Liver (tissue), 9 donors: ENCODE measurements around the gene CAMK2N2. TPM values are rescaled to one million over a fixed set of nuclear protein-coding genes. Genes with fewer than 3 reads are reported as not detected.

Source experiments
- DNase-seq: peaks from one replicate; pipeline ENCODE4 v3.0.0-alpha.2; 2017; ENCODE audit warnings: low spot score
- H3K27ac ChIP-seq, 2 donors: one replicate each; pipeline ENCODE4 v1.7.0; 2013; ENCODE audit warnings: inconsistent platforms in 2 of 2, low read length in 2 of 2, control low read depth in 1 of 2, low read depth in 1 of 2, mild to moderate bottlenecking in 1 of 2
- H3K27me3 ChIP-seq, 4 donors: one replicate each; pipeline versions ENCODE4 v1.6.1 to v1.7.0; 2013; ENCODE audit warnings: low read length in 3 of 4, inconsistent platforms in 1 of 4, mild to moderate bottlenecking in 1 of 4, moderate library complexity in 1 of 4; ENCODE audit not compliant: control insufficient read depth in 4 of 4, insufficient read depth in 4 of 4
- H3K36me3 ChIP-seq, 4 donors: one replicate each; pipeline versions ENCODE4 v1.6.1 to v1.7.0; 2013; ENCODE audit warnings: low read length in 3 of 4, mild to moderate bottlenecking in 3 of 4, low read depth in 1 of 4, moderate library complexity in 1 of 4; ENCODE audit not compliant: control insufficient read depth in 4 of 4, insufficient read depth in 3 of 4
- H3K4me1 ChIP-seq, 4 donors: one replicate each; pipeline versions ENCODE4 v1.6.1 to v1.7.0; 2013; ENCODE audit warnings: low read length in 3 of 4, mild to moderate bottlenecking in 3 of 4, moderate library complexity in 1 of 4; ENCODE audit not compliant: control insufficient read depth in 4 of 4, insufficient read depth in 4 of 4
- H3K4me3 ChIP-seq, 3 donors: one replicate each; pipeline versions ENCODE4 v1.6.1 to v1.7.0; 2013; ENCODE audit warnings: low read length in 3 of 3, control low read depth in 1 of 3, low read depth in 1 of 3, mild to moderate bottlenecking in 1 of 3
- H3K9ac ChIP-seq, 2 donors: one replicate each; pipeline ENCODE4 v1.7.0; 2013; ENCODE audit warnings: low read length in 2 of 2, mild to moderate bottlenecking in 2 of 2, moderate library complexity in 2 of 2, control low read depth in 1 of 2, low read depth in 1 of 2
- H3K9me3 ChIP-seq, 4 donors: one replicate each; pipeline versions ENCODE4 v1.6.1 to v1.7.0; 2013; ENCODE audit warnings: low read length in 3 of 4; ENCODE audit not compliant: control insufficient read depth in 4 of 4
- CTCF ChIP-seq: fragments of 150-350 bp; IDR thresholded peaks from 2 replicates; pipeline ENCODE4 v1.5.1; 2017; ENCODE audit warnings: improper control_type of control experiment, low read depth, low read length; ENCODE audit not compliant: missing input control
- EGR1 ChIP-seq, 2 donors: IDR thresholded peaks; 2 replicates each; pipeline ENCODE4 v1.6.1; 2016 to 2018; ENCODE audit warnings: antibody characterized with exemption in 2 of 2, low read depth in 2 of 2
- FOXA1 ChIP-seq: IDR thresholded peaks from 2 replicates; pipeline ENCODE4 v1.6.1; 2016; ENCODE audit warnings: antibody characterized with exemption
- FOXA2 ChIP-seq: IDR thresholded peaks from 2 replicates; pipeline ENCODE4 v1.6.1; 2016; ENCODE audit warnings: antibody characterized with exemption
- GABPA ChIP-seq, 2 donors: IDR thresholded peaks in 1 of 2; conservative IDR thresholded peaks in 1 of 2; 2 replicates each; pipeline ENCODE4 v1.6.1; 2016; ENCODE audit warnings: antibody characterized with exemption in 2 of 2, mild to moderate bottlenecking in 1 of 2, moderate library complexity in 1 of 2
- HNF4G ChIP-seq: IDR thresholded peaks from 2 replicates; pipeline ENCODE4 v1.6.1; 2016; ENCODE audit warnings: antibody characterized with exemption
- JUND ChIP-seq, 2 donors: IDR thresholded peaks; 2 replicates each; pipeline ENCODE4 v1.6.1; 2016; ENCODE audit warnings: antibody characterized with exemption in 2 of 2
- NR2F2 ChIP-seq: IDR thresholded peaks from 2 replicates; pipeline ENCODE4 v1.6.1; 2016; ENCODE audit warnings: antibody characterized with exemption
- RAD21 ChIP-seq, 2 donors: IDR thresholded peaks; 2 replicates each; pipeline ENCODE4 v1.6.1; 2016; ENCODE audit warnings: antibody characterized with exemption in 2 of 2, mild to moderate bottlenecking in 2 of 2
- REST ChIP-seq: IDR thresholded peaks from 2 replicates; pipeline ENCODE4 v1.6.1; 2016; ENCODE audit warnings: antibody characterized with exemption, mild to moderate bottlenecking
- RXRA ChIP-seq, 2 donors: IDR thresholded peaks; 2 replicates each; pipeline ENCODE4 v1.6.1; 2017 to 2018; ENCODE audit warnings: antibody characterized with exemption in 2 of 2, mild to moderate bottlenecking in 1 of 2
- SP1 ChIP-seq: IDR thresholded peaks from 2 replicates; pipeline ENCODE4 v1.6.1; 2018; ENCODE audit warnings: antibody characterized with exemption, mild to moderate bottlenecking
- TAF1 ChIP-seq: conservative IDR thresholded peaks from 2 replicates; pipeline ENCODE4 v1.6.1; 2016; ENCODE audit warnings: antibody characterized with exemption, mild to moderate bottlenecking
- YY1 ChIP-seq: IDR thresholded peaks from 2 replicates; pipeline ENCODE4 v1.6.1; 2016; ENCODE audit warnings: antibody characterized with exemption, mild to moderate bottlenecking
- WGBS: extraction: QIAGEN DNeasy Blood & Tissue Kit; methylation state at CpG from one replicate; pipeline ENCODE4 v1.1.7; 2013; 5-methylcytosine and 5-hydroxymethylcytosine counted together
- polyA plus RNA-seq, 2 donors: library from polyadenylated mRNA; stranded (reverse) in 1 of 2; unstranded in 1 of 2; fragments of 200-250 nt in 1 of 2; fragments of >200 nt in 1 of 2; fragmentation: Nextera tagmentation in 1 of 2; extraction: Ambion mirVana in 1 of 2; gene quantifications; one replicate each; pipeline versions ENCODE4 v1.2.1 to v1.2.3, GENCODE V29; 2013 to 2015
- total RNA-seq, 2 donors: library from RNA; depleted of rRNA; stranded (reverse); fragments of >200 nt; gene quantifications; one replicate each; pipeline ENCODE4 v1.2.3, GENCODE V29; 2014
- TF ChIP-seq, protein P1 (sequence below): IDR thresholded peaks from 2 replicates; pipeline ENCODE4 v1.6.1; 2016; ENCODE audit warnings: antibody characterized with exemption
- TF ChIP-seq, protein P2 (sequence below): IDR thresholded peaks from 2 replicates; pipeline ENCODE4 v1.6.1; 2016; ENCODE audit warnings: antibody characterized with exemption
- donor health status: healthy.
- donor health status: healthy.
- donor health status: healthy.
- donor health status: healthy.
- donor health status: healthy.

CAMK2N2 gene
- total and polyA plus RNA-seq, 4 donors = 0.61 TPM; not detected in 3

DNA sequence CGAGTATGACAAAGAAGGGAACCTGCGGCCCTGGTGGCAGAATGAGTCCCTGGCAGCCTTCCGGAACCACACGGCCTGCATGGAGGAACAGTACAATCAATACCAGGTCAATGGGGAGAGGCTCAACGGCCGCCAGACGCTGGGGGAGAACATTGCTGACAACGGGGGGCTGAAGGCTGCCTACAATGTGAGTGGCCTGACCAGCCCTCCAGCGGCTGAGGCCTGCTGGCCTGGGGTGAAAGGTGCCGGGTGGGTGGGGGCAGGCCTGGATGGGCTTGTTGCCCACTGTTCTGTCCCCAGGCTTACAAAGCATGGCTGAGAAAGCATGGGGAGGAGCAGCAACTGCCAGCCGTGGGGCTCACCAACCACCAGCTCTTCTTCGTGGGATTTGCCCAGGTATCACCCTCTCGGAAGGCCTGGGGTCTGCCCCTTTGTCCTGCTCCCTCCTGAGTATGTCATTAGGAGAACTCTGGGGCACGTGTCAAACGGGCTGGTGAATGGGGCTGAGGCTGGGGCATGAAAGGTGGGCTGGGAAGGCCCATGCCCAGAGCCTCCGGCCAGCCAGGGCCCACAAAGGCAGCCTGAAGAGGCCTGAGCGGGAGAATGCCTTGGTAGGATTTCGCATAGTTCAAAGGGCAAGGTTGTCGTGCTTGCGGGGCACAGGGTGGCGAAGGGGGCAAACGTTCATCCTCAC, 29.8 kb upstream of the CAMK2N2 start:
- WGBS = 83% methylated on average over 22 of the region's 22 CpGs
- no peak overlapping the region for H3K9ac ChIP-seq
- DNase-seq = no peak
- TF ChIP-seq FOXA1 (no peak), JUND (IDR thresholded peaks at IDR 0.05) (no peak), CTCF (no peak), NR2F2 (no peak), HNF4G (no peak), RAD21 (IDR thresholded peaks at IDR 0.05) (no peak), SP1 (no peak), FOXA2 (no peak), TAF1 (no peak), GABPA (IDR thresholded peaks at IDR 0.05 in 1 of 2, conservative IDR thresholded peaks at IDR 0.05 in 1 of 2) (no peak)
- H3K9me3 ChIP-seq = no peaks in the 10 kb centered on the region
- H3K27me3 ChIP-seq = no peaks in the 10 kb centered on the region
- H3K4me3 ChIP-seq = no peak overlapping the region
- no peaks in the 10 kb centered on the region for H3K36me3 ChIP-seq
- H3K27ac ChIP-seq = no peak overlapping the region
- no peaks in the 10 kb centered on the region for H3K4me1 ChIP-seq

DNA sequence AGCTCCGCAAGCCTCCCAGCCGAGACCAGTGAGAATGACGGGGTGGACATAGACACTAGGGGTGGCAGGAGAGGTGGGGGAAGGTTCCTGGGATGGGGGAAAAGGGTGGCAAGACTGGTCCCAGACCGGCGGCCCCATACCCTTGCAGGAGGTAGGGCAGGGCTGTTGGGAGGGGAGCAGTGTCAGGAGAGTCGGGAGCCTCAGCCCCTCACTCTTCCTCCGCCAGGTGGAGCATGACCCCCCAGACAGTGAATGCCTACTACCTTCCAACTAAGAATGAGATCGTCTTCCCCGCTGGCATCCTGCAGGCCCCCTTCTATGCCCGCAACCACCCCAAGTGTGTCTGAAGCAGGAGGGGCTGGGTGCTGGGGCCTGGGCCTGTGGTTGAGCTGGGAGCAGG, 29.0 kb upstream of the CAMK2N2 start:
- H3K9ac ChIP-seq = no peak overlapping the region
- H3K9me3 ChIP-seq = no peaks in the 10 kb centered on the region
- H3K36me3 ChIP-seq = no peaks in the 10 kb centered on the region
- no peaks in the 10 kb centered on the region for H3K27me3 ChIP-seq
- H3K4me1 ChIP-seq = no peaks in the 10 kb centered on the region
- no peak overlapping the region for H3K4me3 ChIP-seq
- H3K27ac ChIP-seq = no peak overlapping the region
- 89% methylated on average over 10 of the region's 10 CpGs for WGBS
- TF ChIP-seq NR2F2 (no peak), CTCF (no peak), REST (no peak), SP1 (no peak), GABPA (IDR thresholded peaks at IDR 0.05 in 1 of 2, conservative IDR thresholded peaks at IDR 0.05 in 1 of 2) (no peak), RAD21 (IDR thresholded peaks at IDR 0.05) (no peak), EGR1 (IDR thresholded peaks at IDR 0.05; ENCODE audit: low read depth in 2 of 2) (no peak), HNF4G (no peak), RXRA (IDR thresholded peaks at IDR 0.05) (no peak), FOXA1 (no peak), YY1 (no peak), FOXA2 (no peak)
- TF ChIP-seq, protein P1, sequence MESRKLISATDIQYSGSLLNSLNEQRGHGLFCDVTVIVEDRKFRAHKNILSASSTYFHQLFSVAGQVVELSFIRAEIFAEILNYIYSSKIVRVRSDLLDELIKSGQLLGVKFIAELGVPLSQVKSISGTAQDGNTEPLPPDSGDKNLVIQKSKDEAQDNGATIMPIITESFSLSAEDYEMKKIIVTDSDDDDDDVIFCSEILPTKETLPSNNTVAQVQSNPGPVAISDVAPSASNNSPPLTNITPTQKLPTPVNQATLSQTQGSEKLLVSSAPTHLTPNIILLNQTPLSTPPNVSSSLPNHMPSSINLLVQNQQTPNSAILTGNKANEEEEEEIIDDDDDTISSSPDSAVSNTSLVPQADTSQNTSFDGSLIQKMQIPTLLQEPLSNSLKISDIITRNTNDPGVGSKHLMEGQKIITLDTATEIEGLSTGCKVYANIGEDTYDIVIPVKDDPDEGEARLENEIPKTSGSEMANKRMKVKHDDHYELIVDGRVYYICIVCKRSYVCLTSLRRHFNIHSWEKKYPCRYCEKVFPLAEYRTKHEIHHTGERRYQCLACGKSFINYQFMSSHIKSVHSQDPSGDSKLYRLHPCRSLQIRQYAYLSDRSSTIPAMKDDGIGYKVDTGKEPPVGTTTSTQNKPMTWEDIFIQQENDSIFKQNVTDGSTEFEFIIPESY = no peak
- TF ChIP-seq, protein P2, sequence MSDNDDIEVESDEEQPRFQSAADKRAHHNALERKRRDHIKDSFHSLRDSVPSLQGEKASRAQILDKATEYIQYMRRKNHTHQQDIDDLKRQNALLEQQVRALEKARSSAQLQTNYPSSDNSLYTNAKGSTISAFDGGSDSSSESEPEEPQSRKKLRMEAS = no peak
- DNase-seq = no peak
